ENCODE results near the gene CDHR4. TPM values are rescaled to one million over a fixed set of nuclear protein-coding genes. Genes with fewer than 3 reads are reported as not detected.

CDHR4 gene
- total and polyA plus RNA-seq, 2 of the 8 experiments (the other 6 are each of a cell fraction or from before 2014, with no cell fraction given) = 0.50 to 0.60 TPM

GRCh38 chr3:49750056-49750455 lies 49.6 kb downstream of the CDHR4 start:
- Histone ChIP-seq H3K4ac (replicated peaks; ENCODE audit: insufficient read length, low read depth, low read length) (no peak overlapping the region), H4K20me1 (replicated peaks in 1 of 2; ENCODE audit: control insufficient read depth in 1 of 2, insufficient read depth in 2 of 2, low read length in 2 of 2) (peaks cover 0 to 9% of the 10 kb centered on the region in 2 experiments), H3K27ac (ENCODE audit: low read depth, low read length) (no peak overlapping the region), H3K4me3 (ENCODE audit: extremely low read depth in 1 of 4, insufficient read depth in 2 of 4, low read depth in 3 of 4, low read length in 4 of 4) (no peak overlapping the region), H3K4me2 (ENCODE audit: insufficient read depth in 1 of 2, low read depth in 2 of 2, low read length in 2 of 2) (no peak overlapping the region), H4K5ac (ENCODE audit: insufficient read length, low read depth, low read length) (no peak overlapping the region), H3K9ac (replicated peaks in 1 of 4; ENCODE audit: extremely low read depth in 1 of 4, low read depth in 3 of 4, low read length in 3 of 4) (no peak overlapping the region), H3K18ac (ENCODE audit: extremely low read depth, low read length) (no peak overlapping the region), H4K8ac (ENCODE audit: extremely low read depth, insufficient read depth, low read length) (no peak overlapping the region), H3K36me3 (ENCODE audit: control insufficient read depth in 2 of 4, insufficient read depth in 4 of 4, low read length in 3 of 4) (peaks cover 0 to 6% (median 3%) of the 10 kb centered on the region in 4 experiments; a peak in 4 of 8 replicates), H3K23ac (ENCODE audit: insufficient read length) (no peak overlapping the region), H2BK20ac (ENCODE audit: low read length) (no peak overlapping the region), H2BK5ac (ENCODE audit: low read depth, low read length) (no peak overlapping the region), H2AK5ac (ENCODE audit: low read depth, low read length) (no peak overlapping the region), H3K56ac (replicated peaks; ENCODE audit: insufficient read length, low read depth, low read length) (no peak overlapping the region), H4K91ac (replicated peaks; ENCODE audit: insufficient read length, low read length) (no peak overlapping the region), H3K27me3 (replicated peaks in 1 of 4; ENCODE audit: control insufficient read depth in 3 of 4, extremely low read depth in 1 of 4, insufficient read depth in 3 of 4, low read length in 3 of 4) (no peaks in the 10 kb centered on the region), H2AFZ (ENCODE audit: low read length) (no peak overlapping the region), H3K9me3 (ENCODE audit: insufficient read depth in 2 of 2, low read depth in 1 of 2, low read length in 1 of 2) (no peaks in the 10 kb centered on the region), H3K79me1 (ENCODE audit: low read depth, low read length) (peaks cover 4% of the 10 kb centered on the region; the same call in 1 of the 2 replicates), H3K4me1 (replicated peaks in 1 of 4; ENCODE audit: control insufficient read depth in 3 of 4, insufficient read depth in 4 of 4, low read length in 3 of 4) (no peaks in the 10 kb centered on the region), H3K79me2 (ENCODE audit: control insufficient read depth in 1 of 2, insufficient read depth in 2 of 2, low read length in 2 of 2) (peaks cover 0 to 34% of the 10 kb centered on the region in 2 experiments; a peak in 2 of 4 replicates), H2BK120ac (replicated peaks; ENCODE audit: low read depth, low read length) (no peak overlapping the region), H2BK15ac (ENCODE audit: low read length) (no peak overlapping the region), H3K14ac (ENCODE audit: insufficient read length) (no peak overlapping the region), H3K23me2 (ENCODE audit: low read depth, low read length) (no peaks in the 10 kb centered on the region), H2BK12ac (ENCODE audit: low read depth, low read length) (no peak overlapping the region)
- DNase-seq (ENCODE audit: low read depth in 1 of 2, low spot score in 2 of 2) = no peak
- WGBS, 2 experiments (ENCODE audit: extremely low coverage in 1 of 2, insufficient coverage in 1 of 2, insufficient read length in 1 of 2, insufficient replicate concordance in 2 of 2, low coverage in 1 of 2, low lambda C conversion rate in 2 of 2, missing lambda C conversion rate in 1 of 2) = 95% methylated on average over 4 of the region's 4 CpGs; no CpG with 5 or more reads in 1 of the 2 experiments
- no peak for FAIRE-seq
- POLR2A ChIA-PET (ENCODE audit: partially characterized antibody) = interaction anchor here (2.2 kb wide), 1 partner anchor 23 kb away, joined by 6 read pairs; no protein-coding TSS in a partner anchor
- CTCF ChIA-PET (ENCODE audit: partially characterized antibody) = interaction anchor here (0.6 to 1.9 kb wide), 5 partner anchors 9 to 161 kb away, joined by 3 to 4 read pairs (median 3); no protein-coding TSS in a partner anchor
- TF ChIP-seq GABPA (IDR thresholded peaks at IDR 0.05; ENCODE audit: borderline replicate concordance, insufficient read depth, low read length) (no peak), FOSL1 (IDR thresholded peaks at IDR 0.05; ENCODE audit: insufficient read depth, low read depth, low read length) (no peak), CTBP2 (IDR thresholded peaks at IDR 0.05; ENCODE audit: borderline replicate concordance, insufficient read depth, insufficient read length, low read length) (no peak), BRCA1 (IDR thresholded peaks at IDR 0.05; ENCODE audit: low read depth, low read length) (no peak), JUND (IDR thresholded peaks at IDR 0.05; ENCODE audit: low read length) (no peak), SIN3A (conservative IDR thresholded peaks at IDR 0.05 in 1 of 2, IDR thresholded peaks at IDR 0.05 in 1 of 2; ENCODE audit: low read depth in 1 of 2, low read length in 2 of 2) (no peak), GTF2F1 (IDR thresholded peaks at IDR 0.05; ENCODE audit: borderline replicate concordance, low read depth, low read length) (no peak), MAX (IDR thresholded peaks at IDR 0.05) (no peak), HDAC2 (IDR thresholded peaks at IDR 0.05; ENCODE audit: borderline replicate concordance in 1 of 2, low read depth in 2 of 2, low read length in 2 of 2) (no peak), POLR2AphosphoS5 (IDR thresholded peaks at IDR 0.05; ENCODE audit: low read depth, low read length) (no peak), SRF (IDR thresholded peaks at IDR 0.05; ENCODE audit: low read depth, low read length) (no peak)
- TF ChIP-seq, protein P1, sequence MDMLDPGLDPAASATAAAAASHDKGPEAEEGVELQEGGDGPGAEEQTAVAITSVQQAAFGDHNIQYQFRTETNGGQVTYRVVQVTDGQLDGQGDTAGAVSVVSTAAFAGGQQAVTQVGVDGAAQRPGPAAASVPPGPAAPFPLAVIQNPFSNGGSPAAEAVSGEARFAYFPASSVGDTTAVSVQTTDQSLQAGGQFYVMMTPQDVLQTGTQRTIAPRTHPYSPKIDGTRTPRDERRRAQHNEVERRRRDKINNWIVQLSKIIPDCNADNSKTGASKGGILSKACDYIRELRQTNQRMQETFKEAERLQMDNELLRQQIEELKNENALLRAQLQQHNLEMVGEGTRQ (IDR thresholded peaks at IDR 0.05; ENCODE audit: low read length) = no peak
